ENCODE data around the gene LRP1B. TPM values are rescaled to one million over a fixed set of nuclear protein-coding genes. Genes with fewer than 3 reads are reported as not detected.

The LRP1B gene
- total and polyA plus RNA-seq, 2 of the 8 experiments (the other 6 are each of a cell fraction or from before 2014, with no cell fraction given): 0.03 TPM; not detected in 1

- no peak overlapping the region for H2AFZ ChIP-seq (ENCODE audit: low read length)
- ChIA-PET CTCF (ENCODE audit: partially characterized antibody) (no interaction called here), POLR2A (ENCODE audit: partially characterized antibody) (no interaction called here)
- no peak overlapping the region for H3K4me3 ChIP-seq (ENCODE audit: extremely low read depth in 1 of 4, insufficient read depth in 2 of 4, low read depth in 3 of 4, low read length in 4 of 4)
- H3K4me1 ChIP-seq (replicated peaks in 1 of 4; ENCODE audit: control insufficient read depth in 3 of 4, insufficient read depth in 4 of 4, low read length in 3 of 4): no peaks in the 10 kb centered on the region
- no peak overlapping the region for H4K5ac ChIP-seq (ENCODE audit: insufficient read length, low read depth, low read length)
- H3K27me3 ChIP-seq (replicated peaks in 1 of 4; ENCODE audit: control insufficient read depth in 3 of 4, extremely low read depth in 1 of 4, insufficient read depth in 3 of 4, low read length in 3 of 4): no peaks in the 10 kb centered on the region
- no peak overlapping the region for H2BK5ac ChIP-seq (ENCODE audit: low read depth, low read length)
- no peak overlapping the region for H3K14ac ChIP-seq (ENCODE audit: insufficient read length)
- H3K23ac ChIP-seq (ENCODE audit: insufficient read length): no peak overlapping the region
- H3K4ac ChIP-seq (replicated peaks; ENCODE audit: insufficient read length, low read depth, low read length): no peak overlapping the region
- H3K18ac ChIP-seq (ENCODE audit: extremely low read depth, low read length): no peak overlapping the region
- H2AK5ac ChIP-seq (ENCODE audit: low read depth, low read length): no peak overlapping the region
- no peak overlapping the region for H2BK15ac ChIP-seq (ENCODE audit: low read length)
- H3K27ac ChIP-seq (ENCODE audit: low read depth, low read length): no peak overlapping the region
- H3K23me2 ChIP-seq (ENCODE audit: low read depth, low read length): no peaks in the 10 kb centered on the region
- H4K8ac ChIP-seq (ENCODE audit: extremely low read depth, insufficient read depth, low read length): no peak overlapping the region
- H3K4me2 ChIP-seq (ENCODE audit: insufficient read depth in 1 of 2, low read depth in 2 of 2, low read length in 2 of 2): no peak overlapping the region
- no peak overlapping the region for H3K9ac ChIP-seq (replicated peaks in 1 of 4; ENCODE audit: extremely low read depth in 1 of 4, low read depth in 3 of 4, low read length in 3 of 4)
- no peak overlapping the region for H4K91ac ChIP-seq (replicated peaks; ENCODE audit: insufficient read length, low read length)
- DNase-seq (ENCODE audit: low read depth in 1 of 2, low spot score in 2 of 2) (no peak), FAIRE-seq (no peak)
- no peaks in the 10 kb centered on the region for H3K79me1 ChIP-seq (ENCODE audit: low read depth, low read length)
- 88% methylated on average over 2 of the region's 2 CpGs; no CpG with 5 or more reads in 1 of the 2 experiments for WGBS, 2 experiments (ENCODE audit: extremely low coverage in 1 of 2, insufficient coverage in 1 of 2, insufficient read length in 1 of 2, insufficient replicate concordance in 2 of 2, low coverage in 1 of 2, low lambda C conversion rate in 2 of 2, missing lambda C conversion rate in 1 of 2)
- H2BK12ac ChIP-seq (ENCODE audit: low read depth, low read length): no peak overlapping the region
- no peak overlapping the region for H2BK20ac ChIP-seq (ENCODE audit: low read length)
- H3K9me3 ChIP-seq (ENCODE audit: insufficient read depth in 2 of 2, low read depth in 1 of 2, low read length in 1 of 2): no peaks in the 10 kb centered on the region
- H3K36me3 ChIP-seq (ENCODE audit: control insufficient read depth in 2 of 4, insufficient read depth in 4 of 4, low read length in 3 of 4): no peaks in the 10 kb centered on the region
- H3K56ac ChIP-seq (replicated peaks; ENCODE audit: insufficient read length, low read depth, low read length): no peak overlapping the region
- no peaks in the 10 kb centered on the region for H3K79me2 ChIP-seq (ENCODE audit: control insufficient read depth in 1 of 2, insufficient read depth in 2 of 2, low read length in 2 of 2)
- H4K20me1 ChIP-seq (replicated peaks in 1 of 2; ENCODE audit: control insufficient read depth in 1 of 2, insufficient read depth in 2 of 2, low read length in 2 of 2): no peaks in the 10 kb centered on the region
- no peak overlapping the region for H2BK120ac ChIP-seq (replicated peaks; ENCODE audit: low read depth, low read length)
- TF ChIP-seq TCF12 (IDR thresholded peaks at IDR 0.05; ENCODE audit: low read depth, low read length) (no peak), EZH2 (IDR thresholded peaks at IDR 0.05; ENCODE audit: low read depth, low read length, severe bottlenecking) (no peak), CBX5 (IDR thresholded peaks at IDR 0.05; ENCODE audit: low read depth, low read length) (no peak), SP2 (IDR thresholded peaks at IDR 0.05; ENCODE audit: low read length) (no peak), JUN (IDR thresholded peaks at IDR 0.05; ENCODE audit: low read depth, low read length) (no peak), SP4 (IDR thresholded peaks at IDR 0.05; ENCODE audit: low read length) (no peak), POU5F1 (IDR thresholded peaks at IDR 0.05; ENCODE audit: low read depth, low read length) (no peak), KDM4A (IDR thresholded peaks at IDR 0.05; ENCODE audit: low read depth, low read length, severe bottlenecking) (no peak), GABPA (IDR thresholded peaks at IDR 0.05; ENCODE audit: borderline replicate concordance, insufficient read depth, low read length) (no peak)
Observed at GRCh38 chr2:141496810-141497209, 634.0 kb downstream of the LRP1B start.

Data from H1 (cell line).